ENCODE data around the gene TBC1D22B.

DNA sequence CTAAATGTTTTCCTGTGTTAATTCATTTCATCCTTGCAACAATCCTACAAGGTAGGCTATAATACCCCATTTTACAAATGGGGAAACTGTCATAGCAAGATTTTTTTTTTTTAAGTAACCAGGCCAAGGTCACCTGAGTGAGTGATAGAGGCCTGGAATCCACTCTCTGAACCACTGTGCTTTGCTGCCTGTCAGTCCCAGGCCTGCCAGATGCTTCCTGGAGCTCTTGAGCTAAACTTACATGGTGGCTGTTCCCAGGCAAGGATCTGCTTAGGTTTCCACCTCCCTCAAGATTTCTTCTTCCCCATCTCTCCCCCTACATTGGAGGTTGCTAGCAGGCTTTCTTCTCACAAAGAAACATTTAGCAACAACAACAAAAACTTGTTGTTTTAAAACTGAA, 63.5 kb downstream of the TBC1D22B start:
- no peak for TF ChIP-seq POLR2A (IDR thresholded peaks at IDR 0.05; ENCODE audit: low read depth, low read length)
- TF ChIP-seq POLR2AphosphoS5 (IDR thresholded peaks at IDR 0.05; ENCODE audit: low read depth, low read length) = no peak
- no peak for TF ChIP-seq TAF1 (IDR thresholded peaks at IDR 0.05; ENCODE audit: low read depth, low read length)
- TF ChIP-seq SPI1 (IDR thresholded peaks at IDR 0.05; ENCODE audit: low read depth, low read length) = no peak
- no peak for TF ChIP-seq POU2F2 (IDR thresholded peaks at IDR 0.05; ENCODE audit: low read depth, low read length)

All from GM12891 (cell line).